PC-3 (cell line): ENCODE measurements around the gene EVA1A. TPM values are rescaled to one million over a fixed set of nuclear protein-coding genes. Genes with fewer than 3 reads are reported as not detected.

Source experiments
- ATAC-seq: fragments of 200-7000 bp; cut with Tn5 transposase; 2 replicates; pipeline ENCODE4 v1.9.1; 2020; ENCODE audit warnings: mild to moderate bottlenecking, moderate library complexity
- BruUV-seq: library from RNA; stranded (reverse); fragments of 400-500 nt; replicated peaks from 2 replicates; lab custom pipeline; 2021; lab: Mats Ljungman, UMichigan
- CTCF ChIA-PET: fragments of 300-600 bp; sonication (Branson Sonifier 250); formaldehyde crosslinking; loops from one replicate; lab custom pipeline; 2022; ENCODE audit warnings: antibody characterized with exemption; lab: Charles Lee
- POLR2A ChIA-PET: fragments of 300-600 bp; sonication (Branson Sonifier 250); formaldehyde crosslinking; loops from one replicate; lab custom pipeline; 2022; ENCODE audit warnings: antibody characterized with exemption; ENCODE audit not compliant: unreplicated experiment; lab: Charles Lee
- DNase-seq: peaks from one replicate; pipeline ENCODE4 v3.0.0-alpha.2; 2015
- H2AFZ ChIP-seq: fragments of 300-600 bp; sonication (generic); 2 replicates; pipeline ENCODE4 v1.6.0; 2016; ENCODE audit warnings: antibody characterized with exemption, low read length
- H3F3A ChIP-seq: fragments of 300-600 bp; sonication (generic); one replicate; pipeline ENCODE4 v1.6.0; 2017; ENCODE audit warnings: antibody characterized with exemption, low read length, control low read depth, mild to moderate bottlenecking; ENCODE audit not compliant: unreplicated experiment
- H3K27ac ChIP-seq: fragments of 300-600 bp; sonication (generic); 2 replicates; pipeline ENCODE4 v1.5.1; 2016; ENCODE audit warnings: mild to moderate bottlenecking, low read length
- H3K27me3 ChIP-seq: fragments of 300-600 bp; sonication (generic); 2 replicates; pipeline ENCODE4 v1.6.1; 2016; ENCODE audit warnings: low read length, mixed read lengths
- H3K36me3 ChIP-seq: fragments of 300-600 bp; sonication (generic); 2 replicates; pipeline ENCODE4 v1.6.1; 2016; ENCODE audit warnings: low read depth, mixed run types, low read length, mixed read lengths
- H3K4me1 ChIP-seq: fragments of 300-600 bp; sonication (generic); 2 replicates; pipeline ENCODE4 v1.5.1; 2016; ENCODE audit warnings: low read length; ENCODE audit not compliant: insufficient read depth
- H3K4me2 ChIP-seq: fragments of 300-600 bp; sonication (generic); 2 replicates; pipeline ENCODE4 v1.6.0; 2016; ENCODE audit warnings: low read length
- H3K4me3 ChIP-seq: fragments of 300-600 bp; sonication (generic); 2 replicates; pipeline ENCODE4 v1.5.1; 2016; ENCODE audit warnings: mild to moderate bottlenecking, low read length, mixed read lengths
- H3K79me2 ChIP-seq: fragments of 300-600 bp; sonication (generic); 2 replicates; pipeline ENCODE4 v1.6.1; 2017; ENCODE audit warnings: low read length, mixed read lengths
- H3K9ac ChIP-seq: fragments of 300-600 bp; sonication (generic); 2 replicates; pipeline ENCODE4 v1.6.0; 2016; ENCODE audit warnings: mild to moderate bottlenecking, low read length
- H3K9me2 ChIP-seq: fragments of 300-600 bp; sonication (generic); replicated peaks from 2 replicates; pipeline ENCODE4 v1.6.1; 2016; ENCODE audit warnings: mixed run types, low read length, mixed read lengths
- H3K9me3 ChIP-seq: fragments of 300-600 bp; sonication (generic); 2 replicates; pipeline ENCODE4 v1.6.1; 2016; ENCODE audit warnings: low read length, mixed read lengths
- H4K20me1 ChIP-seq: fragments of 300-600 bp; sonication (generic); 2 replicates; pipeline ENCODE4 v1.6.1; 2016; ENCODE audit warnings: low read length, mixed read lengths
- CTCF ChIP-seq: fragments of 300-600 bp; sonication (generic); conservative IDR thresholded peaks from 2 replicates; pipeline ENCODE4 v1.5.1; 2017; ENCODE audit warnings: antibody characterized with exemption, low read depth, mild to moderate bottlenecking, low read length
- EZH2 ChIP-seq: fragments of 300-600 bp; sonication (generic); IDR thresholded peaks from one replicate; pipeline ENCODE4 v1.6.1; 2017; ENCODE audit warnings: antibody characterized with exemption, mild to moderate bottlenecking, low read length; ENCODE audit not compliant: unreplicated experiment
- EZH2phosphoT487 ChIP-seq: fragments of 300-600 bp; sonication (generic); IDR thresholded peaks from 2 replicates; pipeline ENCODE4 v1.6.1; 2018; ENCODE audit warnings: mild to moderate bottlenecking, antibody characterized with exemption, low read length, borderline replicate concordance
- intact Hi-C: fragments of 100-400 bp; cut with micrococcal nuclease; formaldehyde crosslinking; loops from 2 replicates; pipeline ENCODE4 v1.9.0; 2023
- total RNA-seq: library from RNA; depleted of rRNA; stranded (reverse); fragments of >200 nt; gene quantifications from 2 replicates; pipeline ENCODE4 v1.2.3, GENCODE V29; 2014

The EVA1A gene
- total RNA-seq, 1 experiment from 2014 or later: 48.9 TPM

DNA sequence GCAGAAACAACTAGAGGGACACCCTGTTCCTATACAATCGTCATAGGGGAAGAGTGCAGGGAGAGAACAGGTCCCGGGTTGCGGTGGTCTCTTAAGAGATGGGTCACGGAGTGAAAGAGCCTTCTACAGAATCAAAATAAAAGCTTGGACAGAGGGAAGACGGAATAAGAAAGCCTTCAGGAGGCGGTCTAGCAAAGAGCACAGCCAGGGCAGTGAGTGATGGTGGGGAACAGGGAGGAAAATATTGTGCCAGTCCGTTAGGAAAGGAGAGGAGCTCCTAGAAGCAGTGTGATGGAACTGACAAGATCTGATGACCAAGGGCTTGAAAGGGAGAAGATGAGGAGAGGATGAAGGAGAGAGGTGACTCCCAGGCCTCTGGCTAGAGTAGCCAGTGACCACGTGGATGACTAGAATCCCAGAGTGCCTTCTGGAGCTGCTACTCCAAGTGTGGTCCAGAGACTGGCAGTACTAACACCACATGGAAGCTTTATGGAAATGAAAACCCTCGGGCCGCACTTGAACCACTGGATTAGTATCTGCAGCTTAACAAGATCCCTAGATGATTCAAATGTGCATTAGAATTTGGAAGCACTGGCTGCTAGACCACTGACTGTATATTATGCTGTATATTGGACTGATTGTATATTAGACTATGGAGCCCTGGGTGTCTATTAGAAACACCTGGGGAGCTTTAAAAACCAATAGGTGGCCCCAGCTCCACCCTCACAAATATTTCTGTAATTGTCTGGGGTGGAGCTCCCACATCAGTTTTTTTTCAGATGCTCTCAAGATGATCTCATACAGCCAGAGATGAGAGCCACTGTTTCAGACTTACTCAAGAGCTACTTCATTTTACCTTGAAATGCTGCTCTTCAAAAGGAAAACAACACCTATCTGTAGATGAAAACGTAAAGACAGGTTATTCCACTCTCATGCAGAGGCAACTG, 1.1 kb upstream of the EVA1A start:
- Histone ChIP-seq H3K27me3 (no peaks in the 10 kb centered on the region), H3K9me3 (no peaks in the 10 kb centered on the region), H3K36me3 (no peaks in the 10 kb centered on the region), H3F3A (no peaks in the 10 kb centered on the region), H3K4me1 (peaks cover 25% of the 10 kb centered on the region), H3K4me3 (peak overlapping the region; percentile 86), H3K4me2 (peak overlapping the region; percentile 96), H2AFZ (peak overlapping the region; percentile 90), H3K9me2 (no peaks in the 10 kb centered on the region), H4K20me1 (no peaks in the 10 kb centered on the region), H3K79me2 (peaks cover 37% of the 10 kb centered on the region), H3K9ac (peak overlapping the region; percentile 79), H3K27ac (peak overlapping the region; percentile 48)
- TF ChIP-seq EZH2 (no peak), CTCF (no peak), EZH2phosphoT487 (no peak)
- ChIA-PET POLR2A (interaction anchor here (0.6 kb wide), 1 partner anchor 646 kb away, joined by 3 read pairs; no protein-coding TSS in a partner anchor), CTCF (interaction anchor here (0.6 to 2.1 kb wide), 3 partner anchors 34 to 66 kb away, joined by 4 to 11 read pairs (median 9); no protein-coding TSS in a partner anchor)
- intact Hi-C loops: loop anchor here (1.0 to 2.0 kb wide), 3 partner anchors 39 to 99 kb away; no protein-coding TSS in a partner anchor
- DNase-seq (peak; percentile 26), ATAC-seq (no peak)
- BruUV-seq: no TSS peak

DNA sequence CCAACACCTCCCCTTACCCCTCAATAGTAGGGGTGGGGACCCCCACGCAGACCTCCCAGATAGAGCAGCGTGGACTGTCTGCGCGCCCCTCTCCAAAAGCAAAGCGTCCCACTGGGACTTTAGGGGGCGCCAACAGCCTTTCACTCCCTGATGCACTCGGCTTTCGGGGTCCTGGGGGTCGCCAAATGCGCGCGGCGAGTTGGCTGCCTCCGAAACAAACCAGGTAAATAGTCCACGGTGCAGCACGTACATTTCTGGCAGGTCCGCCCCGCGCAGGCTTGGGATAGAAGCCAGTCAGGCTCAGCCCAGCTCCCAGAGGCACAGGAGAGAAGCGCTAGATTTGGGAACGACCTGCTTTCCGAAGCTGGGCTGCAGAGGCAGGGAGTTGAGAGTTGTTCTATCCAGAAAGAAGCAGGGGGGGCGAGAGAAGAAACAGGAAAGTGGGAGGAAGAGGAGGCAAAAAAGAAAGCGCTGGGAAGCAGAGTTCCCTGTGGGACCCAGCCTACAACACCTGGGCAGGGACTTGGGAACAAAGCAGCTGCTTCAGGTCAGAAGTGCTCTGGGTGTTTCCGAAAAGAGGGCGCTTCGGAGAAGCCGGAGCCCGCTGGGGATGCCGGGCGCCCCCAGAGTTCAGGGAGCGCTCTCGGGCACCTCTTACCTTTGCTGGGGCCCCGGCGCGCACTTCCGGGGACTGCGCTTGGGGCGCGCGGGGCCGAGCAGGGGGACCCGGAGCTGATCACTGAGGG, 544 bp downstream of the EVA1A start:
- H3F3A ChIP-seq: no peaks in the 10 kb centered on the region
- peak; percentile 68 for ATAC-seq
- H3K79me2 ChIP-seq: peaks cover 51% of the 10 kb centered on the region
- H4K20me1 ChIP-seq: no peaks in the 10 kb centered on the region
- no peaks in the 10 kb centered on the region for H3K9me2 ChIP-seq
- ChIA-PET POLR2A (interaction anchor here (0.6 to 1.6 kb wide), 2 partner anchors 32 to 46 kb away, joined by 3 to 6 read pairs; no protein-coding TSS in a partner anchor), CTCF (interaction anchor here (1.7 to 2.1 kb wide), 3 partner anchors 46 to 94 kb away, joined by 4 to 11 read pairs (median 9); no protein-coding TSS in a partner anchor)
- peak overlapping the region; percentile 79 for H3K9ac ChIP-seq
- TF ChIP-seq EZH2 (no peak), CTCF (peak; percentile 80)
- no peaks in the 10 kb centered on the region for H3K36me3 ChIP-seq
- H3K4me2 ChIP-seq: peak overlapping the region; percentile 96
- H3K4me1 ChIP-seq: peaks cover 25% of the 10 kb centered on the region
- peak overlapping the region; percentile 90 for H2AFZ ChIP-seq
- peak overlapping the region; percentile 48 for H3K27ac ChIP-seq
- no peaks in the 10 kb centered on the region for H3K9me3 ChIP-seq
- TSS peak; percentile 23 for BruUV-seq
- H3K4me3 ChIP-seq: peak overlapping the region; percentile 86
- H3K27me3 ChIP-seq: no peaks in the 10 kb centered on the region
- peak; percentile 61 for DNase-seq
- intact Hi-C loops: loop anchor here (2.0 kb wide), 2 partner anchors 37 to 97 kb away; no protein-coding TSS in a partner anchor
